Suprapubic skin (tissue), 4 donors: ENCODE data around the gene ROCK1. TPM values are rescaled to one million over a fixed set of nuclear protein-coding genes. Genes with fewer than 3 reads are reported as not detected.
"Not testable (repeated sequence)": the region's sequence is repeated elsewhere in the genome, so short reads cannot be mapped to it uniquely, and the experiment has no call there.

Experiments used
- DNase-seq, 2 donors: peaks; one replicate each; pipeline ENCODE4 v3.0.0-alpha.2; 2019; ENCODE audit warnings: low spot score in 2 of 2
- H3K27ac ChIP-seq: fragments of 200-600 bp; sonication (generic); one replicate; pipeline ENCODE4 v1.5.1; 2019
- H3K27me3 ChIP-seq: fragments of 200-600 bp; sonication (generic); one replicate; pipeline ENCODE4 v1.5.1; 2019
- H3K36me3 ChIP-seq: fragments of 200-600 bp; sonication (generic); one replicate; pipeline ENCODE4 v1.5.1; 2019
- H3K4me1 ChIP-seq: fragments of 200-600 bp; sonication (generic); one replicate; pipeline ENCODE4 v1.5.1; 2019
- H3K4me3 ChIP-seq: fragments of 200-600 bp; sonication (generic); one replicate; pipeline ENCODE4 v1.5.1; 2019; ENCODE audit warnings: mild to moderate bottlenecking
- H3K9me3 ChIP-seq: fragments of 200-600 bp; sonication (generic); one replicate; pipeline ENCODE4 v1.5.1; 2019
- EP300 ChIP-seq: sonication (generic); formaldehyde crosslinking; IDR thresholded peaks from one replicate; pipeline ENCODE4 v1.6.1; 2017; ENCODE audit warnings: antibody characterized with exemption
- POLR2A ChIP-seq, 2 donors: fragments of 450-650 bp; IDR thresholded peaks; one replicate each; pipeline ENCODE4 v1.6.1; 2017; ENCODE audit warnings: antibody characterized with exemption in 2 of 2, mild to moderate bottlenecking in 2 of 2, moderate library complexity in 2 of 2
- POLR2AphosphoS5 ChIP-seq, 3 donors: sonication (generic); formaldehyde crosslinking; IDR thresholded peaks; one replicate each; pipeline ENCODE4 v1.6.1; 2017; ENCODE audit warnings: antibody characterized with exemption in 3 of 3
- WGBS: methylation state at CpG from one replicate; pipeline ENCODE4 v1.1.5; 2018; 5-methylcytosine and 5-hydroxymethylcytosine counted together
- total RNA-seq, 4 donors: library from RNA; depleted of rRNA; stranded (reverse); fragments of >200 nt; gene quantifications; one replicate each; pipeline ENCODE4 v1.1.0, GENCODE V29; 2016
- TF ChIP-seq, protein P1 (sequence below), 2 donors: fragments of 200-600 bp in 1 of 2; fragments of 450-650 bp in 1 of 2; sonication (generic) in 1 of 2; IDR thresholded peaks; one replicate each; pipeline ENCODE4 v1.5.1; 2016 to 2019; ENCODE audit warnings: antibody characterized with exemption in 2 of 2, mild to moderate bottlenecking in 1 of 2, moderate library complexity in 1 of 2

The ROCK1 gene
- total RNA-seq, 4 donors from 2014 or later, result 11.6 to 51.9 (median 26.2) TPM

- Histone ChIP-seq H3K27me3 (no peaks in the 10 kb centered on the region), H3K36me3 (peaks cover 35% of the 10 kb centered on the region)
- no peak for TF ChIP-seq EP300
- no peak for TF ChIP-seq POLR2AphosphoS5 (IDR thresholded peaks at IDR 0.05)
Measured at GRCh38 chr18:20963027-20963426, 148.6 kb downstream of the ROCK1 start.

DNA sequence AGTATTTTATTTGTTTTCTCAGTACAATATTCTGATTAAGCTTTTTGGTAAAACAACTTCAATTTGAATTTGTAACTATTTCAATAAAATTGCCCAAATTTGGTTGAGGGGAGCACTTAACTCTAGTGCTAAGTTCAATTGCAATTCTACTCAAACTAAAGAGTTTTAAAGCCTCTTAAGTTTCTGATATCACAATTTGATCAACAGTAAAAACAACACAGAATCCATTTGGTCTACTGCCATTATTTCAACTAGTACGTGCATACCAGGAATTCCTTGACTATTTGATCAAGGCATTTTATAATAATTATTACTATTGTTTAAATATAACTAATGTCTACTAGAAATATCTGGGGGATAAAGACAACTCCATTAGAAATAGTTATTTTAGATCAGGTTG, 150.9 kb downstream of the ROCK1 start:
- H3K27ac ChIP-seq, result no peak overlapping the region
- TF ChIP-seq POLR2AphosphoS5 (IDR thresholded peaks at IDR 0.05), result no peak
- TF ChIP-seq EP300, result no peak
- no peak for TF ChIP-seq POLR2A (IDR thresholded peaks at IDR 0.05)
- TF ChIP-seq, protein P1, sequence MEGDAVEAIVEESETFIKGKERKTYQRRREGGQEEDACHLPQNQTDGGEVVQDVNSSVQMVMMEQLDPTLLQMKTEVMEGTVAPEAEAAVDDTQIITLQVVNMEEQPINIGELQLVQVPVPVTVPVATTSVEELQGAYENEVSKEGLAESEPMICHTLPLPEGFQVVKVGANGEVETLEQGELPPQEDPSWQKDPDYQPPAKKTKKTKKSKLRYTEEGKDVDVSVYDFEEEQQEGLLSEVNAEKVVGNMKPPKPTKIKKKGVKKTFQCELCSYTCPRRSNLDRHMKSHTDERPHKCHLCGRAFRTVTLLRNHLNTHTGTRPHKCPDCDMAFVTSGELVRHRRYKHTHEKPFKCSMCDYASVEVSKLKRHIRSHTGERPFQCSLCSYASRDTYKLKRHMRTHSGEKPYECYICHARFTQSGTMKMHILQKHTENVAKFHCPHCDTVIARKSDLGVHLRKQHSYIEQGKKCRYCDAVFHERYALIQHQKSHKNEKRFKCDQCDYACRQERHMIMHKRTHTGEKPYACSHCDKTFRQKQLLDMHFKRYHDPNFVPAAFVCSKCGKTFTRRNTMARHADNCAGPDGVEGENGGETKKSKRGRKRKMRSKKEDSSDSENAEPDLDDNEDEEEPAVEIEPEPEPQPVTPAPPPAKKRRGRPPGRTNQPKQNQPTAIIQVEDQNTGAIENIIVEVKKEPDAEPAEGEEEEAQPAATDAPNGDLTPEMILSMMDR (IDR thresholded peaks at IDR 0.05), result no peak
- H3K9me3 ChIP-seq, result no peaks in the 10 kb centered on the region
- DNase-seq, result no peak
- WGBS, result 78% methylated on average over 1 of the region's 1 CpG
- peaks cover 18% of the 10 kb centered on the region for H3K36me3 ChIP-seq
- H3K4me3 ChIP-seq, result no peak overlapping the region
- H3K4me1 ChIP-seq, result no peaks in the 10 kb centered on the region
- H3K27me3 ChIP-seq, result no peaks in the 10 kb centered on the region

More at GRCh38 chr18:20963027-20963426, 148.6 kb downstream of the ROCK1 start:
- no peaks in the 10 kb centered on the region for H3K9me3 ChIP-seq
- H3K4me3 ChIP-seq, result no peak overlapping the region
- 93% methylated on average over 2 of the region's 2 CpGs for WGBS
- H3K27ac ChIP-seq, result no peak overlapping the region
- no peak for DNase-seq
- no peaks in the 10 kb centered on the region for H3K4me1 ChIP-seq

GRCh38 chr18:20950827-20951226, 160.8 kb downstream of the ROCK1 start:
- not testable (repeated sequence) for H3K4me1 ChIP-seq, H3K27ac ChIP-seq, DNase-seq, H3K9me3 ChIP-seq, H3K36me3 ChIP-seq, H3K27me3 ChIP-seq, H3K4me3 ChIP-seq
- WGBS, result 83% methylated on average over 2 of the region's 2 CpGs

Other genes with a start within 250 kb of the ROCK1 start
- gene GREB1L, start 130.4 kb upstream of the ROCK1 start, total RNA-seq, result 1 to 10 TPM; 1.6 to 7.6 (median 3.7) TPM